T-cell (primary cell): Measurements from ENCODE around the gene FAM241A. TPM values are rescaled to one million over a fixed set of nuclear protein-coding genes. Genes with fewer than 3 reads are reported as not detected.

ENCODE experiments used
- ATAC-seq, 4 experiments: fragments of 200-7000 bp in 3 of 4; fragments of 150-1000 bp in 1 of 4; cut with Tn5 transposase; replicated peaks in 1 of 4; 1 replicate in 3 of 4; 2 replicates in 1 of 4; pipeline ENCODE4 v1.10.0; 2021; ENCODE audit warnings: moderate library complexity in 3 of 4, mild to moderate bottlenecking in 2 of 4, moderate number of reproducible peaks in 1 of 4
- CTCF ChIA-PET, 2 donors: fragments of 300-600 bp; sonication (Branson Sonifier 250); formaldehyde crosslinking; loops; one replicate each; lab custom pipeline; 2022; ENCODE audit warnings: antibody characterized with exemption in 2 of 2; lab: Charles Lee
- POLR2A ChIA-PET, 2 donors: fragments of 300-600 bp; sonication (Branson Sonifier 250); formaldehyde crosslinking; loops; one replicate each; lab custom pipeline; 2022; ENCODE audit warnings: antibody characterized with exemption in 2 of 2; lab: Charles Lee
- DNase-seq, 35 experiments: peaks; one replicate each; pipeline versions ENCODE4 v3.0.0 to v3.0.0-alpha.2; 2013 to 2023
- H3K27ac ChIP-seq: one replicate; pipeline ENCODE4 v1.5.1; 2013; ENCODE audit warnings: low read length
- H3K27me3 ChIP-seq, 2 experiments: replicated peaks in 1 of 2; 1 replicate in 1 of 2; 2 replicates in 1 of 2; pipeline versions ENCODE4 v1.6.1 to v1.7.0; 2013; ENCODE audit warnings: low read length in 1 of 2, mixed read lengths in 1 of 2; ENCODE audit not compliant: control insufficient read depth in 2 of 2, insufficient read depth in 2 of 2; ENCODE audit errors: extremely low read depth in 1 of 2
- H3K36me3 ChIP-seq, 2 donors: 1 replicate in 1 of 2; 2 replicates in 1 of 2; pipeline versions ENCODE4 v1.6.1 to v1.7.0; 2013; ENCODE audit warnings: low read length in 1 of 2; ENCODE audit not compliant: control insufficient read depth in 2 of 2, insufficient read depth in 1 of 2; ENCODE audit errors: extremely low read depth in 1 of 2
- H3K4me1 ChIP-seq, 2 experiments: 1 replicate in 1 of 2; 2 replicates in 1 of 2; pipeline versions ENCODE4 v1.6.1 to v1.7.0; 2013; ENCODE audit warnings: low read length in 2 of 2, mixed read lengths in 1 of 2; ENCODE audit not compliant: insufficient read depth in 2 of 2, control insufficient read depth in 1 of 2; ENCODE audit errors: extremely low read depth in 1 of 2
- H3K4me3 ChIP-seq, 2 donors: 1 replicate in 1 of 2; 2 replicates in 1 of 2; pipeline versions ENCODE4 v1.5.1 to v1.7.0; 2013; ENCODE audit warnings: mild to moderate bottlenecking in 2 of 2, low read length in 1 of 2, moderate library complexity in 1 of 2; ENCODE audit not compliant: control insufficient read depth in 1 of 2; ENCODE audit errors: extremely low read depth in 1 of 2
- H3K9me3 ChIP-seq: 2 replicates; pipeline ENCODE4 v1.7.0; 2013
- H3K27ac Mint-ChIP-seq, 2 donors: one replicate each; pipeline ENCODE4 v1.8.0; 2020 to 2021; ENCODE audit warnings: mild to moderate bottlenecking in 2 of 2, mixed read lengths in 2 of 2
- H3K27me3 Mint-ChIP-seq, 2 donors: one replicate each; pipeline ENCODE4 v1.8.0; 2021 to 2022; ENCODE audit warnings: mixed read lengths in 2 of 2
- H3K36me3 Mint-ChIP-seq: one replicate; pipeline ENCODE4 v1.8.0; 2021; ENCODE audit warnings: mixed read lengths
- H3K4me1 Mint-ChIP-seq, 3 donors: one replicate each; pipeline ENCODE4 v1.8.0; 2020 to 2022; ENCODE audit warnings: mixed read lengths in 3 of 3, mild to moderate bottlenecking in 1 of 3
- H3K4me3 Mint-ChIP-seq, 3 donors: one replicate each; pipeline ENCODE4 v1.8.0; 2020 to 2022; ENCODE audit warnings: mild to moderate bottlenecking in 3 of 3, mixed read lengths in 3 of 3, moderate library complexity in 3 of 3
- H3K9me3 Mint-ChIP-seq, 3 donors: one replicate each; pipeline ENCODE4 v1.8.0; 2020 to 2022; ENCODE audit warnings: mixed read lengths in 3 of 3
- WGBS: methylation state at CpG from one replicate; pipeline ENCODE4 v1.1.5; 2013; ENCODE audit warnings: missing lambda C conversion rate; ENCODE audit not compliant: insufficient coverage; 5-methylcytosine and 5-hydroxymethylcytosine counted together
- total RNA-seq, 35 experiments: library from RNA in 6 of 35; stranded (reverse) in 6 of 35; fragments of 120-200 nt in 1 of 35; gene quantifications; one replicate each; pipeline versions ENCODE4 v1.2.1 to v1.2.4 and lab custom pipeline; 2013 to 2026

Gene FAM241A
- total RNA-seq, 5 donors from 2014 or later (not counting 1 experiment from before 2014, with no cell fraction given) = 1.4 to 3.4 (median 2.0) TPM

DNA sequence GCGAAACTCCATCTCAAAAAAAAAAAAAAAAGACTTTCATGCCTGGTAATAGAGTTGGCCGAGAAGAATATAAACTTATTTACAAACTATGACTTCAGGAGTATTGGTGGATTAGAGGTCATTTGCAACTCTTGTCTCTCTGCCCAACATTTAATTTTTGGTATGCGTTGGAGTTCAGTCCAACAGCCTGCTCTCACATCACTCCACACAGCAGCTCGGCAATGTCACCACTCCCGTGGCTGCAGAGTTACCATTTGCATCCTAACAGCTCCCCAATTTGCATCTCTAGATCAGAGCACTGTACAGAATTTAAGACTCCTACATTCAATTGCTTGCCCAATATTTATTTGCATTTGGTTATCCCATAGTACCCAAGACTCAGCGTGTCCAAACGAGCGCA is 45.4 kb downstream of the FAM241A start:
- Mint-ChIP-seq H3K4me3 (no peak overlapping the region), H3K27ac (no peak overlapping the region)
- ATAC-seq = no peak

DNA sequence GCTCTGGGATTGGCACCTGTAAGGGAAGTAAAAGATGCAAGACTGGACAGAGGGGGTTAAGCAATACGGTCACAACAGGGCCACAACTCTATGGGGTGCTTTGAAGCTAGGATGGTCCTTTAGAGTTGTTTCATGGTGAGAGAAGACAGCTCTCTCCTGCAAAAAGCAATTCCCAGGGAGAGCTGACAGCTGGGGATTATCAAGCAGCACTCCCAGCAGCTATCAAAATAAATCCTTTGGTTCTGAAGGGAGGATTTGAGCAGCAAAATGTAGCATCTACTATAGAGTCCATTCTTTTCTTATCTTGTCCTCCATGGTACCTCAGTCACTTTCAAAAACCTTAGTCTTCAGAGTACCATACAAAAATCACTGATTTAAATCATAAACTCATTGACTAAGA is 51.2 kb downstream of the FAM241A start:
- H3K27me3 ChIP-seq = no peaks in the 10 kb centered on the region
- Mint-ChIP-seq H3K27ac (no peak overlapping the region), H3K36me3 (peaks cover 2% of the 10 kb centered on the region), H3K9me3 (no peaks in the 10 kb centered on the region), H3K4me3 (no peak overlapping the region), H3K4me1 (no peaks in the 10 kb centered on the region), H3K27me3 (no peaks in the 10 kb centered on the region)
- ChIA-PET POLR2A (no interaction called here), CTCF (interaction anchor here in 1 of 2 donors (0.6 kb wide), 1 partner anchor 111 kb away, joined by 5 read pairs; no protein-coding TSS in a partner anchor)
- no peaks in the 10 kb centered on the region for H3K9me3 ChIP-seq
- H3K27ac ChIP-seq = no peak overlapping the region
- no peak for ATAC-seq
- no peak for DNase-seq
- H3K36me3 ChIP-seq = no peaks in the 10 kb centered on the region
- WGBS = no CpG with 5 or more reads among the region's 1 CpG
- no peak overlapping the region for H3K4me3 ChIP-seq
- H3K4me1 ChIP-seq = no peaks in the 10 kb centered on the region

More for the DNA sequence above, 45.4 kb downstream of the FAM241A start:
- Histone ChIP-seq H3K27me3 (no peaks in the 10 kb centered on the region), H3K4me1 (no peaks in the 10 kb centered on the region), H3K36me3 (no peaks in the 10 kb centered on the region), H3K9me3 (no peaks in the 10 kb centered on the region), H3K4me3 (no peak overlapping the region), H3K27ac (no peak overlapping the region)
- no peak for DNase-seq
- H3K9me3 Mint-ChIP-seq = no peaks in the 10 kb centered on the region
- no peaks in the 10 kb centered on the region for H3K27me3 Mint-ChIP-seq
- H3K4me1 Mint-ChIP-seq = no peaks in the 10 kb centered on the region
- 93% methylated on average over 6 of the region's 8 CpGs for WGBS
- H3K36me3 Mint-ChIP-seq = peaks cover 9% of the 10 kb centered on the region
- ChIA-PET CTCF (no interaction called here), POLR2A (interaction anchor here in 1 of 2 donors (0.6 kb wide), 1 partner anchor 87 kb away, joined by 4 read pairs; no protein-coding TSS in a partner anchor)

DNA sequence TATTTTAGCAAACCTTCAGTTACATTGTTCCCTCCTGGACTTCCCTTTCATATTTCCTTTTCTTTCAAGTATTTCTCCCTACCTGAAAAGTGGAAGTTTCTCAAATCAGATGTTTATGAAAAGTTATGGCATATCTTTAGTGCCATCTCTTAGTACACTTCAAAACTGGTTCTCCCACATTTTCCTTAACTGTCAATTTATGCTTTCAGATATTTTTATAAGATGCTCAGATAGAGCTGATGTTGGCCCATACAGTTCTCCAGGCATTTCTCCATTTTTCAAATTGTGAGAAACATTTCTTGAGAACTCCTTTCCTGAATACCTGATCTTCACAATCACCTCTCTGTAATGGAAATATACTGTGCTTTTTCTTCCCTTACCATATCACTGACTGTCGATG is 53.8 kb downstream of the FAM241A start:
- no peaks in the 10 kb centered on the region for H3K9me3 Mint-ChIP-seq
- H3K27ac Mint-ChIP-seq = no peak overlapping the region
- Histone ChIP-seq H3K4me3 (no peak overlapping the region), H3K27me3 (no peaks in the 10 kb centered on the region), H3K9me3 (no peaks in the 10 kb centered on the region), H3K27ac (no peak overlapping the region), H3K36me3 (no peaks in the 10 kb centered on the region), H3K4me1 (no peaks in the 10 kb centered on the region)
- no peak overlapping the region for H3K4me3 Mint-ChIP-seq
- H3K4me1 Mint-ChIP-seq = no peaks in the 10 kb centered on the region
- H3K36me3 Mint-ChIP-seq = peaks cover 2% of the 10 kb centered on the region
- ChIA-PET CTCF (interaction anchor here in 1 of 2 donors (0.6 kb wide), 1 partner anchor 48 kb away, joined by 3 read pairs; no protein-coding TSS in a partner anchor), POLR2A (no interaction called here)
- no CpG with 5 or more reads among the region's 1 CpG for WGBS
- DNase-seq (no peak), ATAC-seq (no peak)
- no peaks in the 10 kb centered on the region for H3K27me3 Mint-ChIP-seq

DNA sequence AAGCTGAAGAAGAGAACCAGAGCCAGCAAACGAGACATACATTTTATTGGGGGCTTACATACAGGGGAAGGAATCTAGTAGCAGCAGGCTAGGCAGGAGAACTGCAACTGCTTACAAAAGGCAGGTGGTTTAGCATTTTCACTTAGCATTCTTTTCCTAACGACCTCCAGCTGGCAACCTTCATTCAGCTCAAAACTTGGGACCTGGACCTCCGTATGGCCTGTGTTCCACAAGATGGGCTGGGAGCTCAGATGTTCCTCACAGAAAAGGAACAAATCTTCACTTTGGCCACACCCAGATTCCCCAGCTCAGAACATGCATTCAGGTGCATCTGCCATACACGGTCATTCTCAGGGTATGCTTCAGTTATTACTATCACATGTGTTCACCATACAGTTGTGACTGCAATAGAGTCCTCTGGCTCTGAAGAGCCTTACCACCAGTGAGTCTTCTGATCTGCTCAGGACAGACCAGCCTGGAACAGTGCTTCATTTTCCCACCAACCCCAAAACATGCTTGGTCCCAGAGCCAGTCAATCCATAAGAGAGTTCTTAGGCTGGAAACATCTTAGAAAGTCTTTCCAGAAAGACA is 56.8 kb downstream of the FAM241A start:
- DNase-seq = no peak
- Histone ChIP-seq H3K36me3 (no peaks in the 10 kb centered on the region), H3K27ac (no peak overlapping the region), H3K4me1 (no peaks in the 10 kb centered on the region), H3K27me3 (no peaks in the 10 kb centered on the region), H3K9me3 (no peaks in the 10 kb centered on the region), H3K4me3 (no peak overlapping the region)
- ChIA-PET CTCF (interaction anchor here in 1 of 2 donors (1.0 kb wide), 1 partner anchor 12 kb away, joined by 3 read pairs; no protein-coding TSS in a partner anchor), POLR2A (no interaction called here)
- no peak for ATAC-seq
- 84% methylated on average over 4 of the region's 4 CpGs for WGBS
- no peaks in the 10 kb centered on the region for H3K27me3 Mint-ChIP-seq
- H3K27ac Mint-ChIP-seq = no peak overlapping the region
- no peak overlapping the region for H3K4me3 Mint-ChIP-seq
- H3K9me3 Mint-ChIP-seq = no peaks in the 10 kb centered on the region
- no peaks in the 10 kb centered on the region for H3K36me3 Mint-ChIP-seq
- no peaks in the 10 kb centered on the region for H3K4me1 Mint-ChIP-seq

DNA sequence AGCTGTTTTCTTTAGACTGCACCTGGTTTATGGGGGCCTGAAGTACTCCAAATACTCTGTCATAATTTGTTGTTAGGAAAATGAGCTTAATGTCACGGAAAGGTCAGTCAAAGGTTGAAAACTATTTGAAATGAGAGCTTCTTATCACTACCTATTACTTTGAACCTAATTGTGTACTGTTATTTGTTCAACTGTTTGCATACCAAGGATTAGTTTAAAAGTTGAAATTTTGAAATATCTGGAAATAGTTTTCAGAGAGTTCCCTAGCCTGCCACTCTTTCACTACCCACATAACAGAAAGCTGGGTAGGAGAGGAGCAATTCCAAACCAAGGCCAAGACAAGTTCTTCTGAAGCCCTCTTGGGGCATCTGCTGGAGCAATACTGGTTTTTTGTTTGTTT is 58.3 kb downstream of the FAM241A start:
- Mint-ChIP-seq H3K27ac (no peak overlapping the region), H3K4me1 (no peaks in the 10 kb centered on the region), H3K36me3 (no peaks in the 10 kb centered on the region), H3K27me3 (no peaks in the 10 kb centered on the region), H3K9me3 (no peaks in the 10 kb centered on the region), H3K4me3 (no peak overlapping the region)
- DNase-seq = no peak
- no peak for ATAC-seq
- no peaks in the 10 kb centered on the region for H3K27me3 ChIP-seq
- no CpG with 5 or more reads among the region's 1 CpG for WGBS
- ChIA-PET POLR2A (interaction anchor here in 1 of 2 donors (0.6 kb wide), 1 partner anchor 314 kb away, joined by 4 read pairs; no protein-coding TSS in a partner anchor), CTCF (interaction anchor here in 1 of 2 donors (1.0 kb wide), 1 partner anchor 94 kb away, joined by 3 read pairs; no protein-coding TSS in a partner anchor)
- no peak overlapping the region for H3K4me3 ChIP-seq
- no peak overlapping the region for H3K27ac ChIP-seq
- H3K9me3 ChIP-seq = no peaks in the 10 kb centered on the region
- H3K36me3 ChIP-seq = no peaks in the 10 kb centered on the region
- no peaks in the 10 kb centered on the region for H3K4me1 ChIP-seq

DNA sequence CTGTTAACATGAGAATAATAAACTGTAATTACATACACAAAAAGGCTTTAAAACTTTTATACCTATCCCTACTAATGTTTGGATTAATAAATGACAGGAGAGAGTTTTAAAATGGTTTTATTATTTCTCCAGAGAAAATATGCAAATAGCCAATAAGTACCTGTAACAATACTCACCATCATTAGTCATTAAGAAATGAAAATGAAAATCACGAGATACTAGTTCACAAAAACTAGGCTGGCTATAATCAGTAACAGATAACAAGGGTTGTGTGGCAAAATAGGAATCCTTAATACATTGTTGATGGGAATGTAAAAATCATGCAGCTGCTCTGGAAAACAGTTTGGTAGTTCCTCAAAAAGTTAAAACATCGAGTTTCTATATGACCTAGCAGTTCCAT is 61.2 kb downstream of the FAM241A start:
- no CpG with 5 or more reads among the region's 2 CpGs for WGBS

More for the DNA sequence above, 61.2 kb downstream of the FAM241A start:
- ChIA-PET CTCF (no interaction called here), POLR2A (no interaction called here)
- Histone ChIP-seq H3K4me1 (no peaks in the 10 kb centered on the region), H3K9me3 (no peaks in the 10 kb centered on the region), H3K36me3 (no peaks in the 10 kb centered on the region), H3K4me3 (no peak overlapping the region), H3K27me3 (no peaks in the 10 kb centered on the region), H3K27ac (no peak overlapping the region)
- DNase-seq (no peak), ATAC-seq (no peak)
- Mint-ChIP-seq H3K36me3 (no peaks in the 10 kb centered on the region), H3K4me3 (no peak overlapping the region), H3K27ac (no peak overlapping the region), H3K4me1 (no peaks in the 10 kb centered on the region), H3K9me3 (no peaks in the 10 kb centered on the region), H3K27me3 (no peaks in the 10 kb centered on the region)
